Psoas muscle (tissue), 8 donors: ENCODE measurements around the gene ZBTB16. TPM values are rescaled to one million over a fixed set of nuclear protein-coding genes. Genes with fewer than 3 reads are reported as not detected.

Experiments
- ATAC-seq, 4 donors: fragments of 200-7000 bp; cut with Tn5 transposase; one replicate each; pipeline ENCODE4 v1.9.1; 2020; ENCODE audit warnings: moderate library complexity in 3 of 4, mild to moderate bottlenecking in 2 of 4
- DNase-seq, 2 donors: peaks; one replicate each; pipeline ENCODE4 v3.0.0-alpha.2; 2020
- H3K27ac ChIP-seq: fragments of 200-600 bp; one replicate; pipeline ENCODE4 v1.8.0; 2022
- H3K27me3 ChIP-seq, 3 donors: fragments of 200-600 bp in 1 of 3; one replicate each; pipeline versions ENCODE4 v1.6.1 to v1.8.0; 2013 to 2022; ENCODE audit warnings: low read length in 2 of 3, mild to moderate bottlenecking in 2 of 3, moderate library complexity in 1 of 3; ENCODE audit not compliant: insufficient read depth in 3 of 3
- H3K36me3 ChIP-seq, 2 donors: fragments of 200-600 bp in 1 of 2; one replicate each; pipeline versions ENCODE4 v1.6.1 to v1.8.0; 2013 to 2022; ENCODE audit warnings: low read depth in 1 of 2, mild to moderate bottlenecking in 1 of 2, moderate library complexity in 1 of 2; ENCODE audit not compliant: insufficient read depth in 1 of 2
- H3K4me1 ChIP-seq: fragments of 200-600 bp; one replicate; pipeline ENCODE4 v1.8.0; 2022
- H3K4me3 ChIP-seq: fragments of 200-600 bp; one replicate; pipeline ENCODE4 v1.8.0; 2022; ENCODE audit warnings: mild to moderate bottlenecking
- H3K9me3 ChIP-seq: fragments of 200-600 bp; one replicate; pipeline ENCODE4 v1.8.0; 2022
- CTCF ChIP-seq: fragments of 200-600 bp; IDR thresholded peaks from one replicate; pipeline ENCODE4 v1.8.0; 2022; ENCODE audit warnings: antibody characterized with exemption
- WGBS, 3 donors: extraction: QIAGEN DNeasy Blood & Tissue Kit; methylation state at CpG; one replicate each; pipeline versions ENCODE4 v1.1.6 to v1.1.7; 2013; 5-methylcytosine and 5-hydroxymethylcytosine counted together
- intact Hi-C, 2 donors: fragments of 100-400 bp; cut with DNase I; formaldehyde crosslinking; loops; one replicate each; pipeline versions ENCODE4 v1.11.0 to v1.14.2; 2022
- polyA plus RNA-seq, 3 donors: library from polyadenylated mRNA; stranded (reverse); fragments of 200-250 nt; gene quantifications; one replicate each; pipeline ENCODE4 v1.2.3, GENCODE V29; 2013
- total RNA-seq, 4 donors: library from RNA; stranded (reverse); fragmentation: NEBNext Ultra II Directional in 2 of 4; extraction: Animal tissue kit (Norgen Biotek cat#: 25700) in 2 of 4; gene quantifications; one replicate each; pipeline versions ENCODE4 v1.2.1 to v1.2.4, GENCODE V29; 2021 to 2023
- donor health status: healthy with polysubstance abuse.
- donor health status: DM: no; HTN: no; CAD: no; lungs with moderate emphysema.
- donor health status: Bipolar disorder and iron deficiency.
- donor health status: healthy.
- donor health status: DM: yes; HTN: yes; CAD: no.
- donor health status: DM: no; HTN: no; CAD: no.
- donor health status: DM: no; HTN: no; CAD: no.
- donor health status: DM: yes; HTN: yes; CAD: no.

The ZBTB16 gene
- total and polyA plus RNA-seq, 7 donors: 11.7 to 299 (median 89.8) TPM

- Histone ChIP-seq H3K36me3 (peaks cover 6 to 89% of the 10 kb centered on the region in 2 donors), H3K4me3 (no peak overlapping the region), H3K27me3 (no peaks in the 10 kb centered on the region), H3K27ac (peak overlapping the region; percentile 78), H3K4me1 (peaks cover 50% of the 10 kb centered on the region), H3K9me3 (no peaks in the 10 kb centered on the region)
- intact Hi-C loops: loop anchor here in 1 of 2 donors (5.0 kb wide), 1 partner anchor 38 kb away; no protein-coding TSS in a partner anchor
- no peak for TF ChIP-seq CTCF
- 77 to 79% (median 77%) methylated on average over 18 of the region's 18 CpGs for WGBS, 3 donors
- DNase-seq (no peak), ATAC-seq (no peak)
Measured at GRCh38 chr11:114244726-114245394, 185.3 kb downstream of the ZBTB16 start.

- H3K36me3 ChIP-seq: peaks cover 6 to 89% of the 10 kb centered on the region in 2 donors
- no peak for ATAC-seq
Measured at GRCh38 chr11:114246321-114247069, 187.0 kb downstream of the ZBTB16 start.

GRCh38 chr11:114247070-114247789 is 187.7 kb downstream of the ZBTB16 start:
- no peak for ATAC-seq
- H3K27ac ChIP-seq: peak overlapping the region; percentile 55
- TF ChIP-seq CTCF: no peak
- H3K27me3 ChIP-seq: no peaks in the 10 kb centered on the region
- no peaks in the 10 kb centered on the region for H3K9me3 ChIP-seq
- H3K4me3 ChIP-seq: no peak overlapping the region
- intact Hi-C loops: no loop called here
- 92 to 94% (median 92%) methylated on average over 11 of the region's 11 CpGs for WGBS, 3 donors
- peaks cover 36% of the 10 kb centered on the region for H3K4me1 ChIP-seq
- no peak for DNase-seq
- peaks cover 6 to 89% of the 10 kb centered on the region in 2 donors for H3K36me3 ChIP-seq

More at GRCh38 chr11:114246321-114247069, 187.0 kb downstream of the ZBTB16 start:
- H3K4me3 ChIP-seq: no peak overlapping the region
- DNase-seq: no peak
- intact Hi-C loops: no loop called here
- peak overlapping the region; percentile 49 for H3K27ac ChIP-seq
- no peaks in the 10 kb centered on the region for H3K9me3 ChIP-seq
- WGBS, 3 donors: 94 to 96% (median 96%) methylated on average over 8 of the region's 8 CpGs
- no peaks in the 10 kb centered on the region for H3K27me3 ChIP-seq
- peaks cover 38% of the 10 kb centered on the region for H3K4me1 ChIP-seq
- TF ChIP-seq CTCF: no peak

GRCh38 chr11:114250180-114250579 is 190.7 kb downstream of the ZBTB16 start:
- Histone ChIP-seq H3K4me3 (no peak overlapping the region), H3K27me3 (no peaks in the 10 kb centered on the region), H3K36me3 (peaks cover 3 to 75% of the 10 kb centered on the region in 2 donors), H3K4me1 (peaks cover 28% of the 10 kb centered on the region), H3K27ac (peak overlapping the region; percentile 67), H3K9me3 (no peaks in the 10 kb centered on the region)
- no peak for TF ChIP-seq CTCF
- peak in 1 of 2 donors; percentile 67 for DNase-seq
- WGBS, 3 donors: 79 to 94% (median 80%) methylated on average over 17 of the region's 17 CpGs
- peak; percentile 8 to 42 (median 24) for ATAC-seq
- intact Hi-C loops: loop anchor here in 1 of 2 donors (10.0 kb wide), 1 partner anchor 45 kb away; no protein-coding TSS in a partner anchor
